HG03439 (cell line): Measurements from ENCODE around the gene PXMP2.
A peak's percentile ranks its signal among the peaks of the same experiment; 100 is the strongest.
"Not testable (repeated sequence)": the region's sequence is repeated elsewhere in the genome, so short reads cannot be mapped to it uniquely, and the experiment has no call there.

Experiments
- ATAC-seq: cut with Tn5 transposase; IDR thresholded peaks from one replicate; pipeline ENCODE4 v1.9.1; 2021; ENCODE audit warnings: mild to moderate bottlenecking, moderate library complexity; ENCODE audit not compliant: unreplicated experiment

Gene PXMP2

GRCh38 chr12:132692030-132692429 is 4.6 kb downstream of the PXMP2 start:
- not testable (repeated sequence) for ATAC-seq

GRCh38 chr12:132694888-132695287 is 7.5 kb downstream of the PXMP2 start:
- not testable (repeated sequence) for ATAC-seq

GRCh38 chr12:132695431-132695830 is 8.0 kb downstream of the PXMP2 start:
- ATAC-seq = no peak

GRCh38 chr12:132698341-132698740 is 11.0 kb downstream of the PXMP2 start:
- no peak for ATAC-seq

GRCh38 chr12:132700212-132700822 is 12.9 kb downstream of the PXMP2 start:
- ATAC-seq = peak; percentile 68

GRCh38 chr12:132702640-132703039 is 15.3 kb downstream of the PXMP2 start:
- ATAC-seq = no peak

- no peak for ATAC-seq
These were observed 16.3 kb downstream of the PXMP2 start for GRCh38 chr12:132703641-132704040.

- ATAC-seq = no peak
These were observed 19.9 kb downstream of the PXMP2 start for GRCh38 chr12:132707241-132707640.

- no peak for ATAC-seq
These were observed 20.8 kb downstream of the PXMP2 start for GRCh38 chr12:132708150-132708549.

GRCh38 chr12:132710043-132710404 is 22.6 kb downstream of the PXMP2 start:
- ATAC-seq = peak; percentile 37

- ATAC-seq = peak; percentile 91
These were observed 23.2 kb downstream of the PXMP2 start, which contains the start of gene PGAM5 for GRCh38 chr12:132710405-132711079. Gene PGAM5 (plus strand): TSS chr12:132710842. CDS start chr12:132710877, 35 bp downstream.

- peak; percentile 11 for ATAC-seq
These were observed 23.9 kb downstream of the PXMP2 start for GRCh38 chr12:132711080-132711843.

- ATAC-seq = no peak
These were observed 25.7 kb downstream of the PXMP2 start for GRCh38 chr12:132713123-132713522.

GRCh38 chr12:132715874-132716273 is 28.5 kb downstream of the PXMP2 start:
- no peak for ATAC-seq

GRCh38 chr12:132716356-132716755 is 29.0 kb downstream of the PXMP2 start:
- ATAC-seq = no peak

- ATAC-seq = no peak
These were observed 29.6 kb downstream of the PXMP2 start for GRCh38 chr12:132717011-132717410.

GRCh38 chr12:132717531-132718387 is 30.4 kb downstream of the PXMP2 start:
- ATAC-seq = no peak

- ATAC-seq = no peak
These were observed 31.3 kb downstream of the PXMP2 start for GRCh38 chr12:132718644-132719043.

GRCh38 chr12:132719141-132719953 is 32.0 kb downstream of the PXMP2 start:
- no peak for ATAC-seq

- ATAC-seq = no peak
These were observed 32.6 kb downstream of the PXMP2 start for GRCh38 chr12:132719954-132720324.
